HepG2 (cell line): ENCODE measurements around the gene KIAA0232. TPM values are rescaled to one million over a fixed set of nuclear protein-coding genes. Genes with fewer than 3 reads are reported as not detected.

Source experiments
- DPF2 ChIP-seq: sonication (generic); formaldehyde crosslinking; IDR thresholded peaks from 2 replicates; pipeline ENCODE4 v1.4.0; 2020; ENCODE audit warnings: mild to moderate bottlenecking, low read depth, missing genetic modification reagents, borderline replicate concordance
- IKZF4 ChIP-seq: sonication (generic); formaldehyde crosslinking; IDR thresholded peaks from 2 replicates; pipeline ENCODE4 v1.5.1; 2020; ENCODE audit warnings: borderline replicate concordance, mild to moderate bottlenecking, low read depth, missing genetic modification reagents; ENCODE audit errors: not compliant biosample characterization
- JUND ChIP-seq: sonication (generic); formaldehyde crosslinking; IDR thresholded peaks from 2 replicates; pipeline ENCODE4 v1.8.0; 2022; ENCODE audit warnings: mild to moderate bottlenecking, missing genetic modification reagents
- PBX3 ChIP-seq: sonication (generic); formaldehyde crosslinking; IDR thresholded peaks from 2 replicates; pipeline ENCODE4 v1.8.1; 2023; ENCODE audit warnings: missing genetic modification reagents, inconsistent platforms, borderline replicate concordance
- SAP130 ChIP-seq: IDR thresholded peaks from 2 replicates; pipeline ENCODE4 v1.6.1; 2016; ENCODE audit warnings: low read depth
- SIX1 ChIP-seq: sonication (generic); formaldehyde crosslinking; IDR thresholded peaks from 2 replicates; pipeline ENCODE4 v1.4.0; 2020; ENCODE audit warnings: missing genetic modification reagents, borderline replicate concordance
- SNAPC2 ChIP-seq: sonication (generic); formaldehyde crosslinking; IDR thresholded peaks from 2 replicates; pipeline ENCODE4 v1.8.1; 2022; ENCODE audit warnings: mild to moderate bottlenecking, missing genetic modification reagents
- SRSF9 ChIP-seq: fragments of 200-400 bp; formaldehyde crosslinking; IDR thresholded peaks from 2 replicates; pipeline ENCODE4 v1.6.1; 2018; ENCODE audit warnings: borderline replicate concordance, mild to moderate bottlenecking, low read depth, low read length; ENCODE audit not compliant: insufficient read depth, poor library complexity, severe bottlenecking
- ZNF275 ChIP-seq: sonication (generic); formaldehyde crosslinking; IDR thresholded peaks from 2 replicates; pipeline ENCODE4 v1.8.0; 2022; ENCODE audit warnings: missing genetic modification reagents, mild to moderate bottlenecking, inconsistent platforms, borderline replicate concordance
- ZNF318 ChIP-seq: sonication (generic); formaldehyde crosslinking; IDR thresholded peaks from 2 replicates; pipeline ENCODE4 v1.4.0; 2020; ENCODE audit warnings: mild to moderate bottlenecking, missing genetic modification reagents
- ZNF333 ChIP-seq: sonication (generic); formaldehyde crosslinking; IDR thresholded peaks from 2 replicates; pipeline ENCODE4 v1.4.0; 2020; ENCODE audit warnings: mild to moderate bottlenecking, missing genetic modification reagents, borderline replicate concordance
- ZNF468 ChIP-seq: sonication (generic); formaldehyde crosslinking; IDR thresholded peaks from 2 replicates; pipeline ENCODE4 v1.8.0; 2022; ENCODE audit warnings: mild to moderate bottlenecking, moderate library complexity, missing genetic modification reagents
- ZNF543 ChIP-seq: sonication (generic); formaldehyde crosslinking; IDR thresholded peaks from 2 replicates; pipeline ENCODE4 v1.4.0; 2020; ENCODE audit warnings: mild to moderate bottlenecking, missing genetic modification reagents
- ZNF674 ChIP-seq: sonication (generic); formaldehyde crosslinking; IDR thresholded peaks from 2 replicates; pipeline ENCODE4 v1.5.0; 2020; ENCODE audit warnings: low read depth, mild to moderate bottlenecking, missing genetic modification reagents
- ZNF792 ChIP-seq: IDR thresholded peaks from 2 replicates; pipeline ENCODE4 v1.6.1; 2016
- polyA plus RNA-seq, 8 experiments: library from polyadenylated mRNA; depleted of rRNA in 3 of 8; stranded (reverse) in 7 of 8; unstranded in 1 of 8; fragments of >200 nt; fragmentation: Illumina TruSeq in 4 of 8; extraction: Trizol in 4 of 8; gene quantifications; 2 replicates each; pipeline versions ENCODE4 v1.2.1 to v1.2.3, GENCODE V29; 2011 to 2016; ENCODE audit warnings: low read depth in 4 of 8, missing spikeins in 1 of 8, mixed read lengths in 1 of 8; ENCODE audit not compliant: insufficient read depth in 1 of 8
- total RNA-seq, 5 experiments: library from RNA; depleted of rRNA; stranded (reverse); fragments of >200 nt; fragmentation: Illumina TruSeq; extraction: Trizol; gene quantifications; 2 replicates each; pipeline ENCODE4 v1.2.3, GENCODE V29; 2016; ENCODE audit warnings: low read depth in 1 of 5
- TF ChIP-seq, protein P1 (sequence below): sonication (generic); formaldehyde crosslinking; conservative IDR thresholded peaks from 2 replicates; pipeline ENCODE4 v1.4.0; 2020; ENCODE audit warnings: missing genetic modification reagents

Gene KIAA0232
- total and polyA plus RNA-seq, 2 of the 13 experiments (the other 11 are each of a cell fraction or from before 2014, with no cell fraction given) = 7.8 to 17.1 TPM

DNA sequence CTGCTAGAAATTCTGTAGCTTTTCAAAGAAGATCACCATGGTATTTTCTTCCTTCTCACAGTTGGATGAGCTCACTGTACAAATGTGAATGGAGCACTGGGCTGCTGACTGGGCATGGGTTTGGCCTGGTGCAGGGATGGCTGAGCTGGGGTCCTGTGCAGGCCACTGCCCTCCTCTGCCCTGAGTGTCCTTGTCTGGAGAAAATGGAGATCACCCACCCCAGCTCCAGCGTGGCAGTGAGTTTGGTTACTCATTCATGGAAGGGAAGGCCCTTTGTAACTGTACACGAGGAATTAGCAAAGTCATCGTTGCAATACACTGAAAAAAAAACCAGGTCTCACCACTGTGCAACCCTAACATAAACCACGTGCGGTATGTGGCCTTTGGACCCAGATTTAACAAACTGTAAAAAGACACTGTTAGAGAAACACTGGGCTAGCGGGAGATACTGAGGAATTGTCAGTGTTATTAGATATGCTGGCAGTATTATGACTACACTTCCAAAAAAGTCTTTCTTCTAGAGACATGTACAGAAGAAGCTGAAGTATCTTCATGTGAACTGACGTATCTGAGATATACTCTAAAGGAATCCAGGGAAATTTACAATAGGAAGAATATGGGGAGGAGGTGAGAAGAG is 111.0 kb downstream of the KIAA0232 start (continued):
- TF ChIP-seq ZNF275 (no peak; the same call in 1 of the 2 replicates), ZNF674 (CRISPR knock-in tag) (no peak), ZNF333 (no peak), SRSF9 (no peak), SNAPC2 (CRISPR knock-in tag) (peak; percentile 82), SIX1 (peak; percentile 96), ZNF318 (CRISPR knock-in tag) (no peak), PBX3 (CRISPR knock-in tag) (no peak), IKZF4 (CRISPR knock-in tag) (no peak), ZNF543 (CRISPR knock-in tag) (no peak), DPF2 (CRISPR knock-in tag) (peak; percentile 83), JUND (peak; percentile 60; the same call in 1 of the 2 replicates), SAP130 (peak; percentile 98), ZNF468 (CRISPR knock-in tag) (no peak), ZNF792 (CRISPR knock-in tag) (peak; percentile 79; the same call in 1 of the 2 replicates)
- TF ChIP-seq, protein P1, sequence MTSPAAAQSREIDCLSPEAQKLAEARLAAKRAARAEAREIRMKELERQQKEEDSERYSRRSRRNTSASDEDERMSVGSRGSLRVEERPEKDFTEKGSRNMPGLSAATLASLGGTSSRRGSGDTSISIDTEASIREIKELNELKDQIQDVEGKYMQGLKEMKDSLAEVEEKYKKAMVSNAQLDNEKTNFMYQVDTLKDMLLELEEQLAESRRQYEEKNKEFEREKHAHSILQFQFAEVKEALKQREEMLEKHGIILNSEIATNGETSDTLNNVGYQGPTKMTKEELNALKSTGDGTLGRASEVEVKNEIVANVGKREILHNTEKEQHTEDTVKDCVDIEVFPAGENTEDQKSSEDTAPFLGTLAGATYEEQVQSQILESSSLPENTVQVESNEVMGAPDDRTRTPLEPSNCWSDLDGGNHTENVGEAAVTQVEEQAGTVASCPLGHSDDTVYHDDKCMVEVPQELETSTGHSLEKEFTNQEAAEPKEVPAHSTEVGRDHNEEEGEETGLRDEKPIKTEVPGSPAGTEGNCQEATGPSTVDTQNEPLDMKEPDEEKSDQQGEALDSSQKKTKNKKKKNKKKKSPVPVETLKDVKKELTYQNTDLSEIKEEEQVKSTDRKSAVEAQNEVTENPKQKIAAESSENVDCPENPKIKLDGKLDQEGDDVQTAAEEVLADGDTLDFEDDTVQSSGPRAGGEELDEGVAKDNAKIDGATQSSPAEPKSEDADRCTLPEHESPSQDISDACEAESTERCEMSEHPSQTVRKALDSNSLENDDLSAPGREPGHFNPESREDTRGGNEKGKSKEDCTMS (CRISPR knock-in tag) = no peak
